ENCODE data around the gene CAV1. TPM values are rescaled to one million over a fixed set of nuclear protein-coding genes. Genes with fewer than 3 reads are reported as not detected.

Gene CAV1
- total and polyA plus RNA-seq, 2 of the 13 experiments (the other 11 are each of a cell fraction or from before 2014, with no cell fraction given), result 0.40 TPM; not detected in 1

GRCh38 chr7:116490351-116490750, 34.5 kb upstream of the CAV1 start:
- no peak for DNase-seq (ENCODE audit: low spot score)
- H3K9ac ChIP-seq (ENCODE audit: insufficient read depth, low read depth, low read length), result no peak overlapping the region
- H3K4me2 ChIP-seq (ENCODE audit: low read depth, low read length), result no peak overlapping the region
- POLR2A ChIA-PET, result no interaction called here
- in situ Hi-C loops (cut with HindIII; ENCODE audit: extremely low pct_ligation_motif_present, low pct_unique_long_range_greater_than_20kb), result no loop called here
- no peaks in the 10 kb centered on the region for H3K9me3 ChIP-seq (ENCODE audit: low read length)
- no peak overlapping the region for H3K4me3 ChIP-seq (replicated peaks in 1 of 3; ENCODE audit: insufficient read depth in 1 of 3, low read depth in 2 of 3, low read length in 3 of 3)
- CTCF ChIA-PET (ENCODE audit: low intra/inter-chr PET ratio, low total read pairs), result no interaction called here
- H4K20me1 ChIP-seq (ENCODE audit: insufficient read depth, low read length), result no peaks in the 10 kb centered on the region
- H2AFZ ChIP-seq (ENCODE audit: low read length), result no peak overlapping the region
- H3K4me1 ChIP-seq (ENCODE audit: insufficient read depth, low read length), result no peaks in the 10 kb centered on the region
- 4% methylated on average over 2 of the region's 2 CpGs for WGBS (ENCODE audit: low lambda C conversion rate)
- TF ChIP-seq ZNF766 (CRISPR knock-in tag; IDR thresholded peaks at IDR 0.05; ENCODE audit: borderline replicate concordance) (no peak), ZNF292 (CRISPR knock-in tag; IDR thresholded peaks at IDR 0.05; ENCODE audit: borderline replicate concordance, low read depth) (no peak)
- no peak overlapping the region for H3K27ac ChIP-seq (ENCODE audit: extremely low read length, insufficient read depth, low read length)
- intact Hi-C loops (cut with micrococcal nuclease; ENCODE audit: unreplicated experiment), result no loop called here
- H3K79me2 ChIP-seq (ENCODE audit: insufficient read depth, low read length), result no peaks in the 10 kb centered on the region
- no TSS peak for BruUV-seq (replicated peaks)
- H3K36me3 ChIP-seq (replicated peaks in 1 of 2; ENCODE audit: control insufficient read depth in 1 of 2, insufficient read depth in 2 of 2, low read length in 2 of 2), result no peaks in the 10 kb centered on the region
- no peak for ATAC-seq
- no peak for FAIRE-seq
- H3K27me3 ChIP-seq (ENCODE audit: control insufficient read depth in 1 of 2, insufficient read depth in 2 of 2, low read length in 2 of 2), result no peaks in the 10 kb centered on the region; a peak in 1 of 5 replicates

DNA sequence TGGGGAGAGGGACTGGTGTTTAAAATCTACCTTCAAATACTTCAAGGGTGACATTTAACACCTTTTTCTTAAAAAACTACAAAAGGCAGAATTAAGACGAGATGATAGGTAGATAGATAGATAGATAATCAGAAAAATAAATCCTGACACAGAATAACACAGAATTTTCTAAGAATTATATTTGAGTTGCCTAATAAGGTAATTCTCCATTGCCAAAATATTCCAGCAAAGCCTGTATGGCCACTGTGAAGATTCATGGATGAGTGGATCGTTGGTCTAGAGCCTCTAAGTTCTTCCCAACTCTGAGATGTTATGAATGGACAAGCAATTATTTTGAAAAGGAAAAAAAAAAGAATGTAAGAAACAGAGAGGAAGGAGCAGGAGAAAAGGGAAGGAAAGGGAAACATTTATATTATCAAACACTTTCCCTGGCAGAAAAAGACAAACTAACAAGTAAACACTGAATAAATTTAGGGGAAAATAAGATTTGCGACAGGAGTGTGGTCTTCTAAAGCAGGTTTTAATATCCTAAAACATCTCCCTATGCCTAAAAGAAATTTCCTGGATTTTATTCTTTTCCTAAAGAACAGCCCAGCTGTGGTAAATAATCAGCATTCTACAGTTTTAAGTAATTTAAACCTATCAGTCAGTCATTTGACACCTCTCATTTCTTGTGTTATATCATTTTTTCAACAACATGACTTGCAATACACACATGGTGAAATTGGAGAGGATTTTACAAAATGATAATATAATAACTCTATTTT, 32.8 kb upstream of the CAV1 start:
- H3K4me3 ChIP-seq (replicated peaks in 1 of 3; ENCODE audit: insufficient read depth in 1 of 3, low read depth in 2 of 3, low read length in 3 of 3), result no peak overlapping the region
- no TSS peak for BruUV-seq (replicated peaks)
- POLR2A ChIA-PET, result no interaction called here
- H4K20me1 ChIP-seq (ENCODE audit: insufficient read depth, low read length), result no peaks in the 10 kb centered on the region
- no peak overlapping the region for H3K27ac ChIP-seq (ENCODE audit: extremely low read length, insufficient read depth, low read length)
- under 1% methylated on average over 3 of the region's 3 CpGs for WGBS (ENCODE audit: low lambda C conversion rate)
- H2AFZ ChIP-seq (ENCODE audit: low read length), result no peak overlapping the region
- CTCF ChIA-PET (ENCODE audit: low intra/inter-chr PET ratio, low total read pairs), result no interaction called here
- no peaks in the 10 kb centered on the region for H3K36me3 ChIP-seq (replicated peaks in 1 of 2; ENCODE audit: control insufficient read depth in 1 of 2, insufficient read depth in 2 of 2, low read length in 2 of 2)
- intact Hi-C loops (cut with micrococcal nuclease; ENCODE audit: unreplicated experiment), result no loop called here
- ATAC-seq (no peak), FAIRE-seq (no peak), DNase-seq (ENCODE audit: low spot score) (no peak)
- no peaks in the 10 kb centered on the region for H3K4me1 ChIP-seq (ENCODE audit: insufficient read depth, low read length)
- no peaks in the 10 kb centered on the region for H3K9me3 ChIP-seq (ENCODE audit: low read length)
- no peak overlapping the region for H3K9ac ChIP-seq (ENCODE audit: insufficient read depth, low read depth, low read length)
- in situ Hi-C loops (cut with HindIII; ENCODE audit: extremely low pct_ligation_motif_present, low pct_unique_long_range_greater_than_20kb), result no loop called here
- H3K4me2 ChIP-seq (ENCODE audit: low read depth, low read length), result no peak overlapping the region
- H3K27me3 ChIP-seq (ENCODE audit: control insufficient read depth in 1 of 2, insufficient read depth in 2 of 2, low read length in 2 of 2), result no peaks in the 10 kb centered on the region; a peak in 1 of 5 replicates
- H3K79me2 ChIP-seq (ENCODE audit: insufficient read depth, low read length), result no peaks in the 10 kb centered on the region
- TF ChIP-seq ZNF552 (CRISPR knock-in tag; IDR thresholded peaks at IDR 0.05; ENCODE audit: borderline replicate concordance), result no peak
- TF ChIP-seq, protein P1, sequence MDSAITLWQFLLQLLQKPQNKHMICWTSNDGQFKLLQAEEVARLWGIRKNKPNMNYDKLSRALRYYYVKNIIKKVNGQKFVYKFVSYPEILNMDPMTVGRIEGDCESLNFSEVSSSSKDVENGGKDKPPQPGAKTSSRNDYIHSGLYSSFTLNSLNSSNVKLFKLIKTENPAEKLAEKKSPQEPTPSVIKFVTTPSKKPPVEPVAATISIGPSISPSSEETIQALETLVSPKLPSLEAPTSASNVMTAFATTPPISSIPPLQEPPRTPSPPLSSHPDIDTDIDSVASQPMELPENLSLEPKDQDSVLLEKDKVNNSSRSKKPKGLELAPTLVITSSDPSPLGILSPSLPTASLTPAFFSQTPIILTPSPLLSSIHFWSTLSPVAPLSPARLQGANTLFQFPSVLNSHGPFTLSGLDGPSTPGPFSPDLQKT (CRISPR knock-in tag; IDR thresholded peaks at IDR 0.05; ENCODE audit: borderline replicate concordance), result no peak
- no peak for TF ChIP-seq FOSL1 (CRISPR knock-in tag; IDR thresholded peaks at IDR 0.05; ENCODE audit: borderline replicate concordance)
- TF ChIP-seq PRMT3 (CRISPR knock-in tag; IDR thresholded peaks at IDR 0.05; ENCODE audit: borderline replicate concordance, low read depth), result no peak
- TF ChIP-seq PCBP2 (optimal IDR thresholded peaks at IDR 0.05; ENCODE audit: low read depth, low read length, poor library complexity, severe bottlenecking), result no peak
- no peak for TF ChIP-seq CHCHD3 (CRISPR knock-in tag; IDR thresholded peaks at IDR 0.05)
- TF ChIP-seq ZNF558 (CRISPR knock-in tag; IDR thresholded peaks at IDR 0.05; ENCODE audit: borderline replicate concordance), result no peak
- no peak for TF ChIP-seq SP1 (IDR thresholded peaks at IDR 0.05)
- TF ChIP-seq SP1 (CRISPR knock-in tag; IDR thresholded peaks at IDR 0.05), result no peak
- TF ChIP-seq PHF20 (CRISPR knock-in tag; IDR thresholded peaks at IDR 0.05), result no peak
- TF ChIP-seq HMGXB4 (CRISPR knock-in tag; IDR thresholded peaks at IDR 0.05; ENCODE audit: borderline replicate concordance in 1 of 2, low read depth in 1 of 2), result no peak
- no peak for TF ChIP-seq ZNF501 (CRISPR knock-in tag; IDR thresholded peaks at IDR 0.05)
- TF ChIP-seq ZNF34 (CRISPR knock-in tag; IDR thresholded peaks at IDR 0.05; ENCODE audit: borderline replicate concordance), result no peak

All from HepG2 (cell line).